Neural crest cell (in vitro differentiated cells): Measurements from ENCODE around the gene UBE2J2. TPM values are rescaled to one million over a fixed set of nuclear protein-coding genes. Genes with fewer than 3 reads are reported as not detected.

Experiments
- DNase-seq: peaks from one replicate; pipeline ENCODE4 v3.0.0; 2021; ENCODE audit warnings: low read depth, mixed read lengths, low spot score
- H3K27ac Mint-ChIP-seq: one replicate; pipeline ENCODE4 v1.8.0; 2021; ENCODE audit warnings: mild to moderate bottlenecking, mixed read lengths; ENCODE audit not compliant: unreplicated experiment
- H3K27me3 Mint-ChIP-seq: 2 replicates; pipeline ENCODE4 v1.8.0; 2021; ENCODE audit warnings: low read depth, mild to moderate bottlenecking, mixed read lengths
- H3K36me3 Mint-ChIP-seq: 2 replicates; pipeline ENCODE4 v1.8.0; 2021; ENCODE audit warnings: low read depth, mild to moderate bottlenecking, mixed read lengths
- H3K4me1 Mint-ChIP-seq: 2 replicates; pipeline ENCODE4 v1.8.0; 2021; ENCODE audit warnings: mixed read lengths
- H3K4me3 Mint-ChIP-seq: one replicate; pipeline ENCODE4 v1.8.0; 2021; ENCODE audit warnings: mild to moderate bottlenecking, mixed read lengths
- H3K9me3 Mint-ChIP-seq: 2 replicates; pipeline ENCODE4 v1.8.0; 2021; ENCODE audit warnings: mixed read lengths
- total RNA-seq: library from RNA; stranded (reverse); gene quantifications from 2 replicates; pipeline ENCODE4 v1.2.1, GENCODE V29; 2021
- TF ChIP-seq, protein P1 (sequence below): fragments of 200-600 bp; sonication (generic); conservative IDR thresholded peaks from 2 replicates; pipeline ENCODE4 v1.5.0; 2021; ENCODE audit warnings: antibody characterized with exemption, mild to moderate bottlenecking

The UBE2J2 gene
- total RNA-seq, 1 donor from 2014 or later, result 80.8 TPM

- Mint-ChIP-seq H3K9me3 (no peaks in the 10 kb centered on the region), H3K4me1 (peaks cover 3% of the 10 kb centered on the region), H3K27ac (no peak within 1 kb of the TSS), H3K4me3 (no peak within 1 kb of the TSS), H3K36me3 (no peaks in the 10 kb centered on the region), H3K27me3 (peaks cover 22% of the 10 kb centered on the region)
- no peak for DNase-seq
- TF ChIP-seq, protein P1, sequence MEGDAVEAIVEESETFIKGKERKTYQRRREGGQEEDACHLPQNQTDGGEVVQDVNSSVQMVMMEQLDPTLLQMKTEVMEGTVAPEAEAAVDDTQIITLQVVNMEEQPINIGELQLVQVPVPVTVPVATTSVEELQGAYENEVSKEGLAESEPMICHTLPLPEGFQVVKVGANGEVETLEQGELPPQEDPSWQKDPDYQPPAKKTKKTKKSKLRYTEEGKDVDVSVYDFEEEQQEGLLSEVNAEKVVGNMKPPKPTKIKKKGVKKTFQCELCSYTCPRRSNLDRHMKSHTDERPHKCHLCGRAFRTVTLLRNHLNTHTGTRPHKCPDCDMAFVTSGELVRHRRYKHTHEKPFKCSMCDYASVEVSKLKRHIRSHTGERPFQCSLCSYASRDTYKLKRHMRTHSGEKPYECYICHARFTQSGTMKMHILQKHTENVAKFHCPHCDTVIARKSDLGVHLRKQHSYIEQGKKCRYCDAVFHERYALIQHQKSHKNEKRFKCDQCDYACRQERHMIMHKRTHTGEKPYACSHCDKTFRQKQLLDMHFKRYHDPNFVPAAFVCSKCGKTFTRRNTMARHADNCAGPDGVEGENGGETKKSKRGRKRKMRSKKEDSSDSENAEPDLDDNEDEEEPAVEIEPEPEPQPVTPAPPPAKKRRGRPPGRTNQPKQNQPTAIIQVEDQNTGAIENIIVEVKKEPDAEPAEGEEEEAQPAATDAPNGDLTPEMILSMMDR, result no peak
These were observed 26.9 kb downstream of the UBE2J2 start, which contains the start of gene C1QTNF12 for GRCh38 chr1:1246577-1247340. C1QTNF12 (minus strand) TSS chr1:1246722; CDS start chr1:1246690, 32 bp downstream.

- H3K27me3 Mint-ChIP-seq, result peaks cover 22% of the 10 kb centered on the region
- no peak overlapping the region for H3K27ac Mint-ChIP-seq
- no peak for DNase-seq
- H3K9me3 Mint-ChIP-seq, result no peaks in the 10 kb centered on the region
- H3K4me3 Mint-ChIP-seq, result no peak overlapping the region
- no peaks in the 10 kb centered on the region for H3K36me3 Mint-ChIP-seq
- peaks cover 3% of the 10 kb centered on the region for H3K4me1 Mint-ChIP-seq
- TF ChIP-seq, protein P1, result no peak
These were observed 27.7 kb downstream of the UBE2J2 start for GRCh38 chr1:1245817-1246576.

DNA sequence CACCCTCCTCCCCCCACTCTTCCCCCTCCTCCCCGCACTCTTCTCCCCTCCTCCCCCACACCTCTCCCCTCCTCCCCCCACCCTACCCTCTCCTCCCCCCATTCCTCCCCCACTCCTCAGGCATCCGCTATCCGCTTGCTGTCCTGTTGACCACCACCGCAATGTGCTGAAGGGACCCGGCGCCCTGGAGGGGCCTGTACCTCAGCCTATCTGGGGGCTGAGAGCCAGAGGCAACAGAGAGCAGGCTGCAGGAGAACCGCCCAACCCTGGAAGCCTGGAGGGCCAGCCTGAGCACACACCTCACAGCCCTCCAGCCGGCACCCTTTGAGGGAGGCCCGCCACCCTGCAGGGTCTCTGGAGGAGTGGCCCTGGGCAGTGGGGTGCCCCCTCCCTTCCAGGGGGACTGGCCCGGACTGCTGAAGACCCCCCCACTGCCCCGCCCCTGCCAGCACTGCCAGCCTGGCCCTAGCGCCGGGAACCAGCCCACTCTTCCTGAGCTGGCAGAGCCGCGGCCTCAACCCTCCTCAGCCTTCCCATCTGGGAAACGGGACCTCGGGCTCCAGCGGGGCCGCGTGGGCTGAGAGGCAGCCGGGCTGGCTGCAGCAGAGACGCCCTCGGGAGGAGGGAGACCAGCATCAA lies 28.4 kb downstream of the UBE2J2 start:
- Mint-ChIP-seq H3K27ac (no peak overlapping the region), H3K27me3 (peaks cover 22% of the 10 kb centered on the region), H3K9me3 (no peaks in the 10 kb centered on the region), H3K4me1 (peaks cover 3% of the 10 kb centered on the region), H3K36me3 (no peaks in the 10 kb centered on the region), H3K4me3 (no peak overlapping the region)
- DNase-seq, result no peak
- TF ChIP-seq, protein P1, result no peak

DNA sequence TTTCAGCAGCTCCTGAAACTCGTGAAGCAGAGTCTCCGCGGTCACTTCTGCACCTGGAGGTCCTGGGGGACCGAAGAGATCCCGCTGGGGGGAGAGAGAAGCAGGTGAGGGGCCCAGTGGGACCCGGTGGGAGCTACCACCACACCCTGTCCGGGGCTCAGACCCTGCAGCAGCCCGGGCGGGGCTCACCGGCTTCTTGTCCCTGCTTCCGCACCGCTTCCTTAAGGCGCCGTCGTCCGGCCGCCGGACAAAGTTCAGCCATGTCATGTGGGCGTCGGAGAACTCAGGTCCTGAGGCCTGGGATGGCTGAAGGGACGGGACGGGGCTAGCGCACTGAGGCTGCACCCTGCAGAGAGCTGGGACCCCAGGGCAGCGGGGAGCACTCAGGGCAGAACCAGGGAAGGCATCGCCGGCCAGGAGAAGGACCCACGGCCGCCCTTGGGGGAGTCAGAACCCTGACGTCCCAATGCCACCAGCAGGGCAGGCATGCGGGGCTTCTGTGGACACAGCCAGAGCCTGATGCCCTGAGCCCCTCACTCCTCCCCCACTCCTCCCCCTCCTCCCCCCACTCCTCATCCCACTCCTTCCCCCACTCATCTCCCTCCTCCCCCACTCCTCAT lies 29.4 kb downstream of the UBE2J2 start:
- Mint-ChIP-seq H3K9me3 (no peaks in the 10 kb centered on the region), H3K27me3 (peaks cover 15% of the 10 kb centered on the region), H3K4me1 (no peaks in the 10 kb centered on the region), H3K4me3 (no peak overlapping the region), H3K36me3 (no peaks in the 10 kb centered on the region), H3K27ac (no peak overlapping the region)
- no peak for DNase-seq
- TF ChIP-seq, protein P1, result no peak

DNA sequence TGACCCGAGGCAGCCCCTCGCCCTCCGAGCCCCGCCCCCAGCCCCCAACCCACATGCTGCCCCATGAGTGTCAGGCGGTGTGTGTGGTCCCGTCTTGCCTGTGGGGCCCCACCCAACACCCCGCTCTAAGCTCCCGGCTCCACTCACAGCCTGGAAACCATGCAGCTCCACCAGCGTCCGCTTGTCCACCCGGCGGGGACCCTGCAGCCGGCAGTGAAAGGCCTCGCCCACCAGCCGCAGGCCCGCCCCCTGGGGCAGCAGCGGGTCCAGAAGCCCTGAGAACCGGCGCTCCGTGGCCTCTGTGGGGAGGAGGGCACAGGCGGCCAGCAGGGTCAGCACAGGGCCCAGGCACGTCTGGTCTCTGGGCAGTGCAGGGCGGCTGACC lies 29.9 kb downstream of the UBE2J2 start:
- peaks cover 18% of the 10 kb centered on the region for H3K27me3 Mint-ChIP-seq
- no peak overlapping the region for H3K4me3 Mint-ChIP-seq
- no peak for DNase-seq
- H3K4me1 Mint-ChIP-seq, result no peaks in the 10 kb centered on the region
- H3K27ac Mint-ChIP-seq, result no peak overlapping the region
- TF ChIP-seq, protein P1, result no peak
- H3K36me3 Mint-ChIP-seq, result no peaks in the 10 kb centered on the region
- no peaks in the 10 kb centered on the region for H3K9me3 Mint-ChIP-seq
